Esophagus muscularis mucosa (tissue), 4 donors: Measurements from ENCODE around the gene PACSIN2. TPM values are rescaled to one million over a fixed set of nuclear protein-coding genes. Genes with fewer than 3 reads are reported as not detected.

ENCODE experiments used
- DNase-seq: peaks from one replicate; pipeline ENCODE4 v3.0.0-alpha.2; 2017; ENCODE audit errors: extremely low spot score
- H3K27ac ChIP-seq, 4 donors: fragments of 200-600 bp; sonication (generic); replicated peaks in 1 of 4; 1 replicate in 3 of 4; 2 replicates in 1 of 4; pipeline ENCODE4 v1.5.1; 2016 to 2019; ENCODE audit warnings: mild to moderate bottlenecking in 1 of 4
- H3K27me3 ChIP-seq, 4 donors: fragments of 200-600 bp; sonication (generic); one replicate each; pipeline versions ENCODE4 v1.5.1 to v1.6.0; 2016 to 2019
- H3K36me3 ChIP-seq, 4 donors: fragments of 200-600 bp; sonication (generic); one replicate each; pipeline ENCODE4 v1.5.1; 2016 to 2019
- H3K4me1 ChIP-seq, 4 donors: fragments of 200-600 bp; sonication (generic); one replicate each; pipeline ENCODE4 v1.5.1; 2016 to 2019
- H3K4me3 ChIP-seq, 4 donors: fragments of 200-600 bp; sonication (generic); 1 replicate in 2 of 4; 2 replicates in 2 of 4; pipeline ENCODE4 v1.5.1; 2016 to 2019; ENCODE audit warnings: mild to moderate bottlenecking in 4 of 4, moderate library complexity in 1 of 4
- H3K9me3 ChIP-seq, 4 donors: fragments of 200-600 bp; sonication (generic); 1 replicate in 3 of 4; 2 replicates in 1 of 4; pipeline ENCODE4 v1.5.1; 2016 to 2019
- CTCF ChIP-seq, 3 experiments: fragments of 200-600 bp in 2 of 3; fragments of 450-650 bp in 1 of 3; sonication (generic) in 2 of 3; IDR thresholded peaks; one replicate each; pipeline ENCODE4 v1.5.1; 2017 to 2019; ENCODE audit warnings: antibody characterized with exemption in 3 of 3, mild to moderate bottlenecking in 2 of 3, moderate library complexity in 1 of 3
- EP300 ChIP-seq: sonication (generic); formaldehyde crosslinking; IDR thresholded peaks from one replicate; pipeline ENCODE4 v1.6.1; 2017; ENCODE audit warnings: antibody characterized with exemption
- POLR2A ChIP-seq: fragments of 450-650 bp; IDR thresholded peaks from one replicate; pipeline ENCODE4 v1.6.1; 2017; ENCODE audit warnings: antibody characterized with exemption, moderate library complexity, mild to moderate bottlenecking, low read depth
- POLR2AphosphoS5 ChIP-seq, 2 donors: sonication (generic); formaldehyde crosslinking; IDR thresholded peaks; one replicate each; pipeline ENCODE4 v1.6.1; 2017; ENCODE audit warnings: antibody characterized with exemption in 2 of 2
- WGBS: methylation state at CpG from one replicate; pipeline ENCODE4 v1.1.5; 2018; 5-methylcytosine and 5-hydroxymethylcytosine counted together
- intact Hi-C: fragments of 100-400 bp; cut with DNase I; formaldehyde crosslinking; loops from one replicate; pipeline ENCODE4 v1.15.1; 2023
- total RNA-seq, 4 donors: library from RNA; depleted of rRNA; stranded (reverse); fragments of >200 nt; gene quantifications; one replicate each; pipeline versions ENCODE4 v1.1.0 to v1.2.1, GENCODE V29; 2016

PACSIN2 gene
- total RNA-seq, 4 donors from 2014 or later = 91.1 to 147 (median 116) TPM

- no peaks in the 10 kb centered on the region for H3K9me3 ChIP-seq
- no peak overlapping the region for H3K27ac ChIP-seq
- H3K36me3 ChIP-seq = peaks cover 0 to 20% (median 8%) of the 10 kb centered on the region in 4 donors
- TF ChIP-seq EP300 (no peak), POLR2AphosphoS5 (IDR thresholded peaks at IDR 0.05) (no peak), POLR2A (no peak), CTCF (IDR thresholded peaks at IDR 0.05) (no peak)
- no peak overlapping the region for H3K4me3 ChIP-seq
- DNase-seq = no peak
- WGBS = 92% methylated on average over 6 of the region's 6 CpGs
- intact Hi-C loops = no loop called here
- H3K27me3 ChIP-seq = no peaks in the 10 kb centered on the region
- H3K4me1 ChIP-seq = peaks cover 70 to 93% (median 79%) of the 10 kb centered on the region in 4 donors
Observed at GRCh38 chr22:42914511-42915076, 100.4 kb downstream of the PACSIN2 start.

- Histone ChIP-seq H3K27me3 (no peaks in the 10 kb centered on the region), H3K4me3 (no peak overlapping the region), H3K27ac (no peak overlapping the region), H3K36me3 (peaks cover 0 to 26% (median 14%) of the 10 kb centered on the region in 4 donors), H3K9me3 (no peaks in the 10 kb centered on the region), H3K4me1 (peaks cover 70 to 93% (median 79%) of the 10 kb centered on the region in 4 donors)
- intact Hi-C loops = no loop called here
- 91% methylated on average over 8 of the region's 8 CpGs for WGBS
- no peak for DNase-seq
- TF ChIP-seq POLR2AphosphoS5 (IDR thresholded peaks at IDR 0.05) = no peak
- no peak for TF ChIP-seq POLR2A
- TF ChIP-seq EP300 = no peak
- TF ChIP-seq CTCF (IDR thresholded peaks at IDR 0.05) = no peak
Observed at GRCh38 chr22:42913874-42914510, 101.0 kb downstream of the PACSIN2 start.

- Histone ChIP-seq H3K4me3 (no peak overlapping the region), H3K27ac (no peak overlapping the region), H3K4me1 (peaks cover 78 to 94% (median 85%) of the 10 kb centered on the region in 4 donors), H3K36me3 (peaks cover 0 to 28% (median 15%) of the 10 kb centered on the region in 4 donors), H3K27me3 (no peaks in the 10 kb centered on the region), H3K9me3 (no peaks in the 10 kb centered on the region)
- WGBS = 67% methylated on average over 6 of the region's 6 CpGs
- TF ChIP-seq POLR2A (no peak), CTCF (IDR thresholded peaks at IDR 0.05) (no peak), EP300 (no peak), POLR2AphosphoS5 (IDR thresholded peaks at IDR 0.05) (no peak)
- intact Hi-C loops = no loop called here
- DNase-seq = no peak
Observed at GRCh38 chr22:42912059-42912458, 102.9 kb downstream of the PACSIN2 start.

GRCh38 chr22:42910221-42910942, 104.6 kb downstream of the PACSIN2 start:
- peaks cover 0 to 28% (median 15%) of the 10 kb centered on the region in 4 donors for H3K36me3 ChIP-seq
- H3K9me3 ChIP-seq = no peaks in the 10 kb centered on the region
- no peak for DNase-seq
- peak overlapping the region; percentile 23 to 85 (median 74) for H3K27ac ChIP-seq
- H3K27me3 ChIP-seq = no peaks in the 10 kb centered on the region
- intact Hi-C loops = no loop called here
- TF ChIP-seq POLR2A = no peak
- TF ChIP-seq CTCF (IDR thresholded peaks at IDR 0.05) = no peak
- TF ChIP-seq EP300 = no peak
- TF ChIP-seq POLR2AphosphoS5 (IDR thresholded peaks at IDR 0.05) = no peak
- 82% methylated on average over 8 of the region's 10 CpGs for WGBS
- H3K4me1 ChIP-seq = peaks cover 82 to 94% (median 86%) of the 10 kb centered on the region in 4 donors
- H3K4me3 ChIP-seq = no peak overlapping the region
